CD4-positive, alpha-beta T cell (primary cell): ENCODE data around the gene MNX1. TPM values are rescaled to one million over a fixed set of nuclear protein-coding genes. Genes with fewer than 3 reads are reported as not detected.

Source experiments
- ATAC-seq: fragments of 200-7000 bp; cut with Tn5 transposase; one replicate; pipeline ENCODE4 v1.10.0; 2022; ENCODE audit warnings: mild to moderate bottlenecking; ENCODE audit not compliant: poor library complexity
- CTCF ChIA-PET: fragments of 350-600 bp; sonication (Branson Sonifier 250); formaldehyde crosslinking; loops from one replicate; lab custom pipeline; 2021; ENCODE audit warnings: antibody characterized with exemption, inconsistent platforms; lab: Charles Lee
- POLR2A ChIA-PET: fragments of 350-600 bp; sonication (Branson Sonifier 250); formaldehyde crosslinking; loops from one replicate; lab custom pipeline; 2021; ENCODE audit warnings: antibody characterized with exemption, inconsistent platforms; lab: Charles Lee
- DNase-seq, 14 experiments: peaks; one replicate each; pipeline ENCODE4 v3.0.0-alpha.2; 2013 to 2020; ENCODE audit warnings: mixed read lengths in 2 of 14
- H3K27ac ChIP-seq, 2 donors: one replicate each; pipeline versions ENCODE4 v1.5.1 to v1.7.0; 2013; ENCODE audit warnings: low read length in 2 of 2, low read depth in 1 of 2, mild to moderate bottlenecking in 1 of 2
- H3K27me3 ChIP-seq, 2 experiments: 1 replicate in 1 of 2; 2 replicates in 1 of 2; pipeline versions ENCODE4 v1.6.1 to v1.7.0; 2013; ENCODE audit warnings: low read length in 2 of 2, control low read depth in 1 of 2, mild to moderate bottlenecking in 1 of 2, moderate library complexity in 1 of 2; ENCODE audit not compliant: insufficient read depth in 2 of 2, control insufficient read depth in 1 of 2
- H3K36me3 ChIP-seq: one replicate; pipeline ENCODE4 v1.6.1; 2013; ENCODE audit warnings: low read length, control low read depth; ENCODE audit not compliant: insufficient read depth
- H3K4me1 ChIP-seq: one replicate; pipeline ENCODE4 v1.6.1; 2013; ENCODE audit warnings: low read length, control low read depth; ENCODE audit not compliant: insufficient read depth
- H3K4me3 ChIP-seq: one replicate; pipeline ENCODE4 v1.5.1; 2013; ENCODE audit warnings: mild to moderate bottlenecking, low read length, moderate library complexity
- H3K9me3 ChIP-seq, 2 experiments: 1 replicate in 1 of 2; 2 replicates in 1 of 2; pipeline versions ENCODE4 v1.6.1 to v1.7.0; 2013; ENCODE audit warnings: low read length in 2 of 2, mild to moderate bottlenecking in 2 of 2, control low read depth in 1 of 2, moderate library complexity in 1 of 2; ENCODE audit not compliant: control insufficient read depth in 1 of 2, insufficient read depth in 1 of 2
- H3K27ac Mint-ChIP-seq: one replicate; pipeline ENCODE4 v1.8.0; 2020; ENCODE audit warnings: mixed read lengths
- H3K27me3 Mint-ChIP-seq: one replicate; pipeline ENCODE4 v1.8.0; 2021; ENCODE audit warnings: mixed read lengths
- H3K36me3 Mint-ChIP-seq: one replicate; pipeline ENCODE4 v1.8.0; 2021; ENCODE audit warnings: low read depth, mixed read lengths
- H3K4me1 Mint-ChIP-seq: one replicate; pipeline ENCODE4 v1.8.0; 2021; ENCODE audit warnings: low read depth, mixed read lengths
- H3K4me3 Mint-ChIP-seq: one replicate; pipeline ENCODE4 v1.8.0; 2020; ENCODE audit warnings: mild to moderate bottlenecking, mixed read lengths
- H3K9me3 Mint-ChIP-seq: one replicate; pipeline ENCODE4 v1.8.0; 2020; ENCODE audit warnings: mixed read lengths
- CTCF ChIP-seq: fragments of 200-600 bp; IDR thresholded peaks from one replicate; pipeline ENCODE4 v1.8.0; 2022; ENCODE audit warnings: antibody characterized with exemption, mild to moderate bottlenecking
- intact Hi-C, 2 experiments: fragments of 100-400 bp; cut with DNase I in 1 of 2; cut with micrococcal nuclease in 1 of 2; formaldehyde crosslinking; loops; one replicate each; pipeline versions ENCODE4 v1.15.1 to v1.9.0; 2023 to 2025; cut with DNase I, micrococcal nuclease
- total RNA-seq, 174 experiments: library from RNA in 2 of 174; stranded (reverse) in 2 of 174; gene quantifications; one replicate each; pipeline ENCODE4 v1.2.3 and lab custom pipeline; 2021 to 2026

The MNX1 gene
- total RNA-seq, 2 experiments from 2014 or later, result 0.14 TPM; not detected in 1

- peaks cover 0 to 9% of the 10 kb centered on the region in 2 experiments for H3K9me3 ChIP-seq
- ATAC-seq (no peak), DNase-seq (no peak)
- H3K36me3 ChIP-seq, result no peaks in the 10 kb centered on the region
- Mint-ChIP-seq H3K36me3 (no peaks in the 10 kb centered on the region), H3K27ac (no peak overlapping the region), H3K4me3 (no peak overlapping the region), H3K27me3 (peaks cover 9% of the 10 kb centered on the region), H3K9me3 (no peaks in the 10 kb centered on the region), H3K4me1 (no peaks in the 10 kb centered on the region)
- CTCF ChIA-PET, result no interaction called here
- POLR2A ChIA-PET, result no interaction called here
- H3K4me3 ChIP-seq, result no peak overlapping the region
- H3K27me3 ChIP-seq, result peaks cover 0 to 4% of the 10 kb centered on the region in 2 experiments
- intact Hi-C loops, result no loop called here
- no peak for TF ChIP-seq CTCF
- H3K4me1 ChIP-seq, result no peaks in the 10 kb centered on the region
- no peak overlapping the region for H3K27ac ChIP-seq
These were observed 33.3 kb upstream of the MNX1 start for GRCh38 chr7:157043745-157044144.

DNA sequence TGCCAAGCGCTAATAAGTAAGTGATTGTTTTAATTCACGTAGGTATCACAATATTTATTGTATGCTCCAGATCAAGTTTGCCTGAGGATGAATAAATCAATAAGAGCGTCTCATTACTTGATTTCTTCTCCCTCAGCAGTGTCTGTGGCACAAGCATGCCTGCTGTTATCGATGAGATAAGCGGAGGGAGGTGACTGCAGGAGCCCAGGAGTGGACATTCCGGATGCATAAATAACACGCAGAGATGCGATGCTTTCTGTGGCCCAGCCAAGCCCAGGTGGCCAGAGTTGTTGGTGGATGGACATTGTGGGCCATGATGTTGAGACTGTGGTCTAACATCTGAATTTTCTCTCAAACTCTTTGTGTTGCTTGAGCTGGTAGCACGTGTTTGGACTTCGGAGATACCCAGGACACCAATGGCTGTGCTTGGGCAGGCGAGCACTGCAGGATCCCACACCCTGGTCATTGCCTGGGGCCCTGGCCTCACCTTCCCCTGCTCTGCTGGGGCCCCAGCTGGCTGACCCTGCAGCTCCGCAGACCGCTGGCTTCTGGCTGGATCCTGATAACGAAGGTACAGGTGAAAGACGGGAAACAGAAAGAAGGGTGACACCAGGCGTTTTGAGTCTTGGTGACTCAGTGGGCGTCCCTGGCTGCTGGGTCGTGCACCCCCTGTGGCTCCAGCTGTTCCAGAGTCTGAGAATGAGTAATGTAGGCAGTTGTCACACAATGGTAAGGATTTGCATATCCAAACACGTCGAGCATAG, 31.2 kb upstream of the MNX1 start:
- DNase-seq (no peak), ATAC-seq (no peak)
- intact Hi-C loops, result no loop called here
- H3K4me3 ChIP-seq, result no peak overlapping the region
- Mint-ChIP-seq H3K9me3 (no peaks in the 10 kb centered on the region), H3K36me3 (no peaks in the 10 kb centered on the region), H3K27ac (no peak overlapping the region), H3K4me3 (no peak overlapping the region), H3K4me1 (no peaks in the 10 kb centered on the region), H3K27me3 (peaks cover 17% of the 10 kb centered on the region)
- H3K9me3 ChIP-seq, result peaks cover 0 to 15% of the 10 kb centered on the region in 2 experiments
- ChIA-PET CTCF (no interaction called here), POLR2A (no interaction called here)
- H3K36me3 ChIP-seq, result no peaks in the 10 kb centered on the region
- H3K27ac ChIP-seq, result no peak overlapping the region
- no peak for TF ChIP-seq CTCF
- peaks cover 0 to 5% of the 10 kb centered on the region in 2 experiments for H3K27me3 ChIP-seq
- H3K4me1 ChIP-seq, result no peaks in the 10 kb centered on the region

- no peak overlapping the region for H3K4me3 ChIP-seq
- ChIA-PET CTCF (no interaction called here), POLR2A (no interaction called here)
- DNase-seq, result no peak
- no peak for ATAC-seq
- Mint-ChIP-seq H3K4me1 (no peaks in the 10 kb centered on the region), H3K9me3 (no peaks in the 10 kb centered on the region), H3K36me3 (no peaks in the 10 kb centered on the region), H3K27ac (no peak overlapping the region), H3K27me3 (peaks cover 24% of the 10 kb centered on the region), H3K4me3 (no peak overlapping the region)
- H3K36me3 ChIP-seq, result no peaks in the 10 kb centered on the region
- no peak for TF ChIP-seq CTCF
- H3K4me1 ChIP-seq, result no peaks in the 10 kb centered on the region
- H3K9me3 ChIP-seq, result peaks cover 0 to 15% of the 10 kb centered on the region in 2 experiments
- peaks cover 3 to 11% of the 10 kb centered on the region in 2 experiments for H3K27me3 ChIP-seq
- no peak overlapping the region for H3K27ac ChIP-seq
- intact Hi-C loops, result no loop called here
These were observed 30.5 kb upstream of the MNX1 start for GRCh38 chr7:157041004-157041403.
